Vagina (tissue), 2 donors: Measurements from ENCODE around the gene NKTR. TPM values are rescaled to one million over a fixed set of nuclear protein-coding genes. Genes with fewer than 3 reads are reported as not detected.
A peak's percentile ranks its signal among the peaks of the same experiment; 100 is the strongest.

Experiments used
- DNase-seq, 2 donors: peaks; one replicate each; pipeline ENCODE4 v3.0.0-alpha.2; 2017; ENCODE audit errors: extremely low spot score in 2 of 2
- H3K27ac ChIP-seq: fragments of 200-600 bp; sonication (generic); one replicate; pipeline ENCODE4 v1.5.1; 2019
- H3K27me3 ChIP-seq: fragments of 200-600 bp; sonication (generic); one replicate; pipeline ENCODE4 v1.5.1; 2019
- H3K36me3 ChIP-seq, 2 donors: fragments of 200-600 bp; sonication (generic); one replicate each; pipeline ENCODE4 v1.5.1; 2017 to 2019
- H3K4me1 ChIP-seq: fragments of 200-600 bp; sonication (generic); one replicate; pipeline ENCODE4 v1.5.1; 2019
- H3K4me3 ChIP-seq, 2 donors: fragments of 200-600 bp; sonication (generic); 1 replicate in 1 of 2; 2 replicates in 1 of 2; pipeline ENCODE4 v1.5.1; 2016 to 2019
- H3K9me3 ChIP-seq: fragments of 200-600 bp; sonication (generic); one replicate; pipeline ENCODE4 v1.5.1; 2019
- POLR2A ChIP-seq, 2 donors: fragments of 450-650 bp; IDR thresholded peaks; one replicate each; pipeline ENCODE4 v1.6.1; 2017; ENCODE audit warnings: antibody characterized with exemption in 2 of 2, mild to moderate bottlenecking in 2 of 2, moderate library complexity in 2 of 2
- POLR2AphosphoS5 ChIP-seq, 2 donors: sonication (generic); formaldehyde crosslinking; IDR thresholded peaks; one replicate each; pipeline ENCODE4 v1.9.0; 2017; ENCODE audit warnings: antibody characterized with exemption in 2 of 2, mild to moderate bottlenecking in 2 of 2, low read depth in 1 of 2; ENCODE audit not compliant: insufficient read depth in 1 of 2
- intact Hi-C: fragments of 100-400 bp; cut with DNase I; formaldehyde crosslinking; loops from one replicate; pipeline ENCODE4 v1.15.1; 2023
- total RNA-seq: library from RNA; depleted of rRNA; stranded (reverse); fragments of >200 nt; gene quantifications from one replicate; pipeline ENCODE4 v1.2.3, GENCODE V29; 2016
- TF ChIP-seq, protein P1 (sequence below), 3 experiments: fragments of 450-650 bp in 2 of 3; fragments of 200-600 bp in 1 of 3; sonication (generic) in 1 of 3; IDR thresholded peaks; one replicate each; pipeline ENCODE4 v1.5.1; 2017 to 2019; ENCODE audit warnings: antibody characterized with exemption in 3 of 3, mild to moderate bottlenecking in 2 of 3, moderate library complexity in 2 of 3

Gene NKTR
- total RNA-seq, 1 donor from 2014 or later = 128 TPM

DNA sequence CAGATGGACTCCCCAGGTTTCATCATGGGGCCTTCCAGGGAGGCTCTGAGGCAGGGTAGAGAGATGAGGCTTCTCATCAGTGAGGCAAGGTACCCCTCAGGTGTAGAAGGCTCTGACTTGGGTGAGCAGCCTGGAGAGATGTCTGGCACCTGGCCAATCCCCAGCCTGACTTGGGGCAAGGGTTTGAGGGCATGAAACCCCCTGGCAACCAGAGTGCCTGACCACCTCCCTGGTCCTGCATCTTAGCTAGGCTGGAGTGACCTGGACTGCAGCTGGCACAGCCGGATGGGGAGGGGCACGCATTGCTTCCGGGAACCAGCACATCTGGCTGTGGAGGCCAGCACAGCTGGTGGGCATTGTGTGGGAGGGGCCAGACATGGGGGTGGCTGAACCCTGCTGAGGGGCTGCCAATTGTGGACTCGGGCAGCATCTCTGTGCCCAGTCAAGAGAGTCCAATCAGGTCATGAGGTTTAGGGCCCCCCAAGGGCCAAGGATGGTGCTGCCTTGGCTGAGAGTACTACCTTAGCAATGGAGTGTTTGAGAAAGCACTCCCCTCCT lies 54.9 kb downstream of the NKTR start:
- peak overlapping the region; percentile 71 to 98 for H3K4me3 ChIP-seq
- peak in 1 of 2 donors; percentile 92 for DNase-seq
- H3K27ac ChIP-seq = peak overlapping the region; percentile 96
- no peaks in the 10 kb centered on the region for H3K9me3 ChIP-seq
- peaks cover 0 to 7% of the 10 kb centered on the region in 2 donors for H3K36me3 ChIP-seq
- intact Hi-C loops = loop anchor here (2.0 kb wide), 1 partner anchor 65 kb away; the partner anchor contains the start of gene SS18L2
- H3K27me3 ChIP-seq = no peaks in the 10 kb centered on the region
- peaks cover 76% of the 10 kb centered on the region for H3K4me1 ChIP-seq
- TF ChIP-seq POLR2A (IDR thresholded peaks at IDR 0.05) (no peak), POLR2AphosphoS5 (IDR thresholded peaks at IDR 0.05; ENCODE audit: insufficient read depth in 1 of 2, low read depth in 1 of 2) (no peak)
- TF ChIP-seq, protein P1, sequence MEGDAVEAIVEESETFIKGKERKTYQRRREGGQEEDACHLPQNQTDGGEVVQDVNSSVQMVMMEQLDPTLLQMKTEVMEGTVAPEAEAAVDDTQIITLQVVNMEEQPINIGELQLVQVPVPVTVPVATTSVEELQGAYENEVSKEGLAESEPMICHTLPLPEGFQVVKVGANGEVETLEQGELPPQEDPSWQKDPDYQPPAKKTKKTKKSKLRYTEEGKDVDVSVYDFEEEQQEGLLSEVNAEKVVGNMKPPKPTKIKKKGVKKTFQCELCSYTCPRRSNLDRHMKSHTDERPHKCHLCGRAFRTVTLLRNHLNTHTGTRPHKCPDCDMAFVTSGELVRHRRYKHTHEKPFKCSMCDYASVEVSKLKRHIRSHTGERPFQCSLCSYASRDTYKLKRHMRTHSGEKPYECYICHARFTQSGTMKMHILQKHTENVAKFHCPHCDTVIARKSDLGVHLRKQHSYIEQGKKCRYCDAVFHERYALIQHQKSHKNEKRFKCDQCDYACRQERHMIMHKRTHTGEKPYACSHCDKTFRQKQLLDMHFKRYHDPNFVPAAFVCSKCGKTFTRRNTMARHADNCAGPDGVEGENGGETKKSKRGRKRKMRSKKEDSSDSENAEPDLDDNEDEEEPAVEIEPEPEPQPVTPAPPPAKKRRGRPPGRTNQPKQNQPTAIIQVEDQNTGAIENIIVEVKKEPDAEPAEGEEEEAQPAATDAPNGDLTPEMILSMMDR (IDR thresholded peaks at IDR 0.05) = no peak

DNA sequence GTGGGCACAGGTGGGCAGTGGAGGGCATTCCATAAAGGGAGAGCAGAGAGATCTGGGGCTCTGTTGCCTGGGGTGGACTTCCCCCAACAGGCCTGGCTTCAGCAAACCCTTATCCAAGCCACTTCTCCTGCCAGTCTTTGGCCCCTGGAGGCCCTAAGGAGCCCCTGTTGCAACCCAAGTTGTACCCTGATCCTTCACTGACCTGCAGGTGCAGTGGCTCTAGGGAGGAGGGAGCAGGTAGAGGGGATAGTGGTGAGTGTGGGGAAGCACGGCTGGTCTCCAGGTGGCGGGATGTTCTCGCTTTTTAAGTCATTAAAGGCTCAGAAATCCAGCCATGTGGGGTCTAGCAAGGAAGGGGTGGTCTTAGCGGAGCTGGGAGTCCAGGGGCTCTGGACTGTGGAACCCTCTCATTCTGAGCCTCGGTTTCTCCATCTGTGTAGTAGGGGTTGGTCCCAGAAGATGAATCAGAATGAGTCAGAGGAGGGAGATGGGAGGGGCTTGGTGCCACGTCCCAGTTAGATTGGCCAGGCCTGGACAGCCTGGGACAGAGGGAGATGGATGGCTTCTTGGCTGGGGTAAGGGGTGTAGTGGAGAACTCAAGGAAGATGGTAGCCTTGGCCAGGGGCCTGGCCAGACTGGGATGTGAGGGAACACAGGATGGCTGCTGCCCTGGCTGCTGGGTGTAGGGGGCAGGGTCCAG lies 55.6 kb downstream of the NKTR start:
- Histone ChIP-seq H3K27ac (peak overlapping the region; percentile 96), H3K27me3 (no peaks in the 10 kb centered on the region), H3K4me1 (peaks cover 73% of the 10 kb centered on the region), H3K4me3 (peak overlapping the region in 1 of 2 donors; percentile 98), H3K9me3 (no peaks in the 10 kb centered on the region), H3K36me3 (peaks cover 0 to 7% of the 10 kb centered on the region in 2 donors)
- peak in 1 of 2 donors; percentile 84 for DNase-seq
- TF ChIP-seq, protein P1 (IDR thresholded peaks at IDR 0.05) = no peak
- TF ChIP-seq POLR2AphosphoS5 (IDR thresholded peaks at IDR 0.05; ENCODE audit: insufficient read depth in 1 of 2, low read depth in 1 of 2) = no peak
- no peak for TF ChIP-seq POLR2A (IDR thresholded peaks at IDR 0.05)
- intact Hi-C loops = loop anchor here (2.0 kb wide), 1 partner anchor 65 kb away; the partner anchor contains the start of gene SS18L2

DNA sequence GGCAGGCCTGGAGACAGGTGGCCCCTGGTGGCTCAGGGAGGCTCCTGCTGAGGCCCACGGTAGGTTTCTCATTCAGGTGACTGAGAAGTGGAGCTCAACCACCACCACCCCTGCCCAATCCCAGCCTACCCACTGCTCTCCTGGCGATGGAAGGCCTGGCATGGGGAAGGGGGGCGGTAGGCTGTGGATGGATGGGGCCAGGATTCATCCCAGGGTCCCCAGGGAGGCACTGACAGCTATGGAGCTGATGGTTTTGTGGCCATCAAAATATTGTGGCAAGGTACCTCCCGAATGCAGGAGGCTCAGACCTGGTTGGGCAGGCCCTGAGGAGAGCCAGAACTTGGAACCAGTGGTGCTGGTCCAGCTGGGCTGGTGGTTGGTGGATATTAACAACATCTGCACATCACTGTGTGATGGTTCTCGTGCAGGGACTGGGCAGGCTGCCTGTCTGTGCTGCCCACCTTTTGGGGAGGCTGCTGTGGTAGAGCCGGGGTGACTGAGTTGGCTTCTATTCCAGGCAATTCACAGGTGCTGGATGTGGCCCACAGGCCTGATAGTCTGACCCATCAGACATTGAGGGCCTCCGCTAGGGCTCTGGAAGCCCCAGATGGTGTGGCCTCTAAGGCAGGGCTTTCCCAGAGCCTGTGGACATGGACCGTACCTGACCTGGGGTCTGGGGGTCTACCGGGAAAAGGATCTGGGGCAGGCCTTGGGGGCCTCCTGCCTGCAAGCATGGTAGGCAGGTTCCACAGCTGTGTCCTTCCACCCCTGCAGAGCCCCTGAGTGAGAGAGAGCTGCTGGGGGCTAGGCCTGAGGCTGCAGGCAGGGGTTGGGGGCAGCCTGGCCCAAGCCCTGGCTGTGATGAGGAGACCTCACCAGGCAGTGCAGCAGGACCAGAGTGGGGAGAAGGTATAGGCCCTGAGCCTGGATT lies 56.5 kb downstream of the NKTR start:
- no peak overlapping the region for H3K4me3 ChIP-seq
- peak overlapping the region; percentile 96 for H3K27ac ChIP-seq
- no peaks in the 10 kb centered on the region for H3K27me3 ChIP-seq
- intact Hi-C loops = no loop called here
- TF ChIP-seq, protein P1 (IDR thresholded peaks at IDR 0.05) = no peak
- no peak for TF ChIP-seq POLR2AphosphoS5 (IDR thresholded peaks at IDR 0.05; ENCODE audit: insufficient read depth in 1 of 2, low read depth in 1 of 2)
- no peak for TF ChIP-seq POLR2A (IDR thresholded peaks at IDR 0.05)
- no peaks in the 10 kb centered on the region for H3K9me3 ChIP-seq
- H3K4me1 ChIP-seq = peaks cover 64% of the 10 kb centered on the region
- peak in 1 of 2 donors; percentile 87 for DNase-seq
- H3K36me3 ChIP-seq = peaks cover 0 to 7% of the 10 kb centered on the region in 2 donors

DNA sequence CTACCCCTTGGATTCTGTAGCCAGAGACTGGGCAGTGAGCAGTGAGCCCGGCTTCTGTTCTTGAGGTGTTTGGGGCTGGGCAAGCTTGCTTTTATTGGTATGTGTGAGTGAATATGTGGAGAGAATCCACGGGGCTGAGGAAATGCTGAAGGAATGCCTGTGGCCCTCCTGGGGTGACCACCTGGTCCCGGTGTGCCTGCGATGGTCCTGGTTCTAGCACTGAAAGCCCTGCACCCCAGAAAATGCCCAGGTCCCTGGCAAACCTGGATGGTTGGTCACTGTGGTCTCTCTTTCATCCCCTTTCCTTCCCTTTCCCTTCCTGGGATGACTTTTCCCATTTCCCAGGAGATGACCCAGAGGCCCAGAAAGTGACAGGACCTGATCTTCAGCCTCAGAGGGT lies 57.2 kb downstream of the NKTR start:
- intact Hi-C loops = no loop called here
- no peaks in the 10 kb centered on the region for H3K9me3 ChIP-seq
- H3K36me3 ChIP-seq = peaks cover 0 to 7% of the 10 kb centered on the region in 2 donors
- TF ChIP-seq POLR2AphosphoS5 (IDR thresholded peaks at IDR 0.05; ENCODE audit: insufficient read depth in 1 of 2, low read depth in 1 of 2) (no peak), POLR2A (IDR thresholded peaks at IDR 0.05) (no peak)
- no peaks in the 10 kb centered on the region for H3K27me3 ChIP-seq
- peak overlapping the region; percentile 96 for H3K27ac ChIP-seq
- peaks cover 57% of the 10 kb centered on the region for H3K4me1 ChIP-seq
- no peak for DNase-seq
- H3K4me3 ChIP-seq = no peak overlapping the region
